Smooth muscle cell (in vitro differentiated cells): Measurements from ENCODE around the gene MRPL23. TPM values are rescaled to one million over a fixed set of nuclear protein-coding genes. Genes with fewer than 3 reads are reported as not detected.

Source experiments
- DNase-seq: peaks from one replicate; lab custom pipeline; 2025; ENCODE audit not compliant: unreplicated experiment; lab: John Stamatoyannopoulos, UW
- H2AFZ ChIP-seq: fragments of 200-600 bp; sonication (generic); 2 replicates; pipeline ENCODE4 v1.6.0; 2016; ENCODE audit warnings: antibody characterized with exemption, low read depth, mild to moderate bottlenecking
- H3F3A ChIP-seq: fragments of 200-600 bp; sonication (generic); 2 replicates; pipeline ENCODE4 v1.6.0; 2017; ENCODE audit warnings: antibody characterized with exemption, low read depth
- H3K27ac ChIP-seq: fragments of 200-600 bp; sonication (generic); 2 replicates; pipeline ENCODE4 v1.5.1; 2016; ENCODE audit warnings: low read depth, mild to moderate bottlenecking
- H3K27me3 ChIP-seq: fragments of 200-600 bp; sonication (generic); 2 replicates; pipeline ENCODE4 v1.6.1; 2016; ENCODE audit warnings: low read depth, mild to moderate bottlenecking
- H3K36me3 ChIP-seq: fragments of 200-600 bp; sonication (generic); 2 replicates; pipeline ENCODE4 v1.5.1; 2016; ENCODE audit warnings: low read depth
- H3K4me1 ChIP-seq: fragments of 200-600 bp; sonication (generic); 2 replicates; pipeline ENCODE4 v1.5.1; 2016; ENCODE audit warnings: low read depth
- H3K4me2 ChIP-seq: fragments of 200-600 bp; sonication (generic); 2 replicates; pipeline ENCODE4 v1.6.0; 2016; ENCODE audit warnings: mild to moderate bottlenecking
- H3K4me3 ChIP-seq: fragments of 200-600 bp; sonication (generic); 2 replicates; pipeline ENCODE4 v1.5.1; 2016; ENCODE audit warnings: mild to moderate bottlenecking
- H3K79me2 ChIP-seq: fragments of 200-600 bp; sonication (generic); 2 replicates; pipeline ENCODE4 v1.6.0; 2016; ENCODE audit warnings: low read depth, mild to moderate bottlenecking
- H3K9ac ChIP-seq: fragments of 200-600 bp; sonication (generic); 2 replicates; pipeline ENCODE4 v1.6.0; 2016; ENCODE audit warnings: low read depth
- H3K9me3 ChIP-seq: fragments of 200-600 bp; sonication (generic); replicated peaks from 2 replicates; pipeline ENCODE4 v1.5.1; 2016; ENCODE audit warnings: low read depth
- H4K20me1 ChIP-seq: fragments of 200-600 bp; sonication (generic); 2 replicates; pipeline ENCODE4 v1.6.0; 2016; ENCODE audit warnings: low read depth
- WGBS: methylation state at CpG from one replicate; pipeline ENCODE4 v1.1.7; 2016; ENCODE audit warnings: low lambda C conversion rate; 5-methylcytosine and 5-hydroxymethylcytosine counted together
- polyA plus RNA-seq: library from polyadenylated mRNA; unstranded; fragments of >200 nt; fragmentation: Nextera tagmentation; extraction: Ambion mirVana; gene quantifications from 2 replicates; pipeline ENCODE4 v1.2.1, GENCODE V29; 2016
- total RNA-seq: library from RNA; depleted of rRNA; stranded (reverse); fragments of >200 nt; gene quantifications from 2 replicates; pipeline ENCODE4 v1.2.3, GENCODE V29; 2014
- TF ChIP-seq, protein P1 (sequence below): fragments of 200-600 bp; sonication (generic); IDR thresholded peaks from 2 replicates; pipeline ENCODE4 v1.5.1; 2017; ENCODE audit warnings: borderline replicate concordance, mild to moderate bottlenecking, antibody characterized with exemption; ENCODE audit not compliant: insufficient read depth, poor library complexity, severe bottlenecking

MRPL23 gene
- total and polyA plus RNA-seq, 2 experiments from 2014 or later, result 38.8 to 51.6 TPM

- H3K36me3 ChIP-seq, result no peaks in the 10 kb centered on the region
- peak overlapping the region; percentile 55 for H2AFZ ChIP-seq
- H3K9me3 ChIP-seq, result no peaks in the 10 kb centered on the region
- H4K20me1 ChIP-seq, result no peaks in the 10 kb centered on the region
- no peak overlapping the region for H3K27ac ChIP-seq
- peaks cover 7% of the 10 kb centered on the region for H3K4me1 ChIP-seq
- TF ChIP-seq, protein P1, sequence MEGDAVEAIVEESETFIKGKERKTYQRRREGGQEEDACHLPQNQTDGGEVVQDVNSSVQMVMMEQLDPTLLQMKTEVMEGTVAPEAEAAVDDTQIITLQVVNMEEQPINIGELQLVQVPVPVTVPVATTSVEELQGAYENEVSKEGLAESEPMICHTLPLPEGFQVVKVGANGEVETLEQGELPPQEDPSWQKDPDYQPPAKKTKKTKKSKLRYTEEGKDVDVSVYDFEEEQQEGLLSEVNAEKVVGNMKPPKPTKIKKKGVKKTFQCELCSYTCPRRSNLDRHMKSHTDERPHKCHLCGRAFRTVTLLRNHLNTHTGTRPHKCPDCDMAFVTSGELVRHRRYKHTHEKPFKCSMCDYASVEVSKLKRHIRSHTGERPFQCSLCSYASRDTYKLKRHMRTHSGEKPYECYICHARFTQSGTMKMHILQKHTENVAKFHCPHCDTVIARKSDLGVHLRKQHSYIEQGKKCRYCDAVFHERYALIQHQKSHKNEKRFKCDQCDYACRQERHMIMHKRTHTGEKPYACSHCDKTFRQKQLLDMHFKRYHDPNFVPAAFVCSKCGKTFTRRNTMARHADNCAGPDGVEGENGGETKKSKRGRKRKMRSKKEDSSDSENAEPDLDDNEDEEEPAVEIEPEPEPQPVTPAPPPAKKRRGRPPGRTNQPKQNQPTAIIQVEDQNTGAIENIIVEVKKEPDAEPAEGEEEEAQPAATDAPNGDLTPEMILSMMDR, result no peak
- peak overlapping the region; percentile 50 for H3K4me2 ChIP-seq
- no peaks in the 10 kb centered on the region for H3F3A ChIP-seq
- WGBS, result 94% methylated on average over 41 of the region's 41 CpGs
- no peak overlapping the region for H3K9ac ChIP-seq
- no peaks in the 10 kb centered on the region for H3K79me2 ChIP-seq
- no peak overlapping the region for H3K4me3 ChIP-seq
- DNase-seq, result no peak
- no peaks in the 10 kb centered on the region for H3K27me3 ChIP-seq
Observed at GRCh38 chr11:1926156-1927025, 20.7 kb upstream of the MRPL23 start.

DNA sequence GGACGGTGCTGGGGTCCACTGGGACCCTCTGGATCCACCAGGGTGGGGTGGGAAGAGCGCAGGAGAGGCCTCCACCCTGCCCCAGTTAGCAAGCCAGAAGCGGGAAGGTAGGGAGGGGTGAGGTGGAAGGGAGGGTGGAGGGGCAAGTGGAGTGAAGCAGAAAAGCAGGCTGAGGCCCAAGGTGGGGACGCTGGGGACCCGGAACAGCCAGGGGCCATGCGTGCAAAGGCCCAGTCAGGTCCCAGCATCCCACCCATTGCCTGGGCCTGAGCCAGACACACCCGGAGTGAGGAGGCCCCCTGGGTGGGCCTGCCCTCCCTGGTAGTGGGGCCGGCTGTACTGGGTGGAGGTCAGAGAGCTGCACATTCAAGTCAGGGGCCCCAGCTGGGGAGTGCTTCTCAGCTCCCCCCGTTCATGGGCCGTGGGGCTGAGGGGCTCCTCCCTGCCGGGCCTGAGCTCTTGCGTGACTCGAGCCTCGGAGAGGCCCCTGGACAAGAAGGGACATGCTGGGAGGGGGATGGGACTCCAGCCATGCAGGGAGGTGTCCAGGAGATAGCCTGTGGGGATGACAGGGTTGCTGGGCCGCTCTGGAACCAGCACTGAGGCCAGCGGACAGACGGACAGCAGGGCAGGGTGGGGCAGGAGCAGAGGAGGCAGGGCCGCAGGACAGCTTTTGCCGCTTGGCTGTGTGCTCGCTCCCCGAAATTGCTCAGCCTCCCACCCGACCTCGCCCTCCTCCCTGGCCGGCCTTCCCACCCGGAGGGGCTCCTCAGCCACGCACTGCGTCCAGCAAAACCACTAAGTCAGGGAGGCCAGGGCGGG, 19.9 kb upstream of the MRPL23 start:
- H3K9me3 ChIP-seq, result no peaks in the 10 kb centered on the region
- H3K4me1 ChIP-seq, result peaks cover 7% of the 10 kb centered on the region
- TF ChIP-seq, protein P1, result no peak
- no peak overlapping the region for H3K27ac ChIP-seq
- peak overlapping the region; percentile 55 for H2AFZ ChIP-seq
- 73% methylated on average over 26 of the region's 28 CpGs for WGBS
- no peaks in the 10 kb centered on the region for H4K20me1 ChIP-seq
- no peaks in the 10 kb centered on the region for H3F3A ChIP-seq
- DNase-seq, result no peak
- H3K36me3 ChIP-seq, result no peaks in the 10 kb centered on the region
- H3K4me2 ChIP-seq, result peak overlapping the region; percentile 50
- no peak overlapping the region for H3K9ac ChIP-seq
- no peaks in the 10 kb centered on the region for H3K79me2 ChIP-seq
- H3K4me3 ChIP-seq, result no peak overlapping the region
- H3K27me3 ChIP-seq, result no peaks in the 10 kb centered on the region

- no peak for DNase-seq
- TF ChIP-seq, protein P1, result no peak
- H3K4me1 ChIP-seq, result peaks cover 7% of the 10 kb centered on the region
- no peak overlapping the region for H2AFZ ChIP-seq
- no peak overlapping the region for H3K27ac ChIP-seq
- H3K36me3 ChIP-seq, result no peaks in the 10 kb centered on the region
- H3F3A ChIP-seq, result no peaks in the 10 kb centered on the region
- no peaks in the 10 kb centered on the region for H3K79me2 ChIP-seq
- no peaks in the 10 kb centered on the region for H3K27me3 ChIP-seq
- no peak overlapping the region for H3K4me2 ChIP-seq
- no peaks in the 10 kb centered on the region for H4K20me1 ChIP-seq
- H3K9ac ChIP-seq, result no peak overlapping the region
- no peak overlapping the region for H3K4me3 ChIP-seq
- no peaks in the 10 kb centered on the region for H3K9me3 ChIP-seq
- 93% methylated on average over 19 of the region's 20 CpGs for WGBS
Observed at GRCh38 chr11:1927848-1928469, 19.2 kb upstream of the MRPL23 start.
